ENCODE data around the gene DRG1. TPM values are rescaled to one million over a fixed set of nuclear protein-coding genes. Genes with fewer than 3 reads are reported as not detected.

DRG1 gene
- total and polyA plus RNA-seq, 2 donors (not counting 1 experiment from before 2014, with no cell fraction given): 33.9 to 58.9 TPM

DNA sequence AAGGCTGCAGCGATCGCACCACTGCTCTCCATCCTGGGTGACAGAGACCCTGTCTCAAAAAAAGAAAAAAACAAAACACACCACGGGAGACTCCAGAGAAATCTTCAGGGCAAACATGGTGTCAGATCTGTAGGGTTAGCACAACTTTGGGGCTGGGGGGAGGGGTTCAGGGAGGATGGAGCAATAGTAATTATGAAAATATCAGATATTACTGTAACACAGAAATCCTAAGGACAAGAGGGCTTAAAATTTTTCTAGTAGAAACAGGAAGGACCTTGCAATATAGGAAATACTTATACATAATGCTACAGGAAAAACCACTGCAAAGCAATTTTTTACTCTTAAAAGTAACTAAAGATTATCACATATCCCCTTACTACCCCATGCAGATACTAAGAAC lies 76.4 kb downstream of the DRG1 start:
- Histone ChIP-seq H3K36me3 (replicated peaks in 1 of 2; ENCODE audit: control extremely low read depth in 1 of 2, control insufficient read depth in 1 of 2, extremely low read depth in 1 of 2, insufficient read depth in 2 of 2, low read length in 1 of 2) (peaks cover 2 to 32% of the 10 kb centered on the region in 2 experiments), H3K9me3 (ENCODE audit: control extremely low read depth in 1 of 3, control insufficient read depth in 2 of 3, insufficient read depth in 1 of 3, low read length in 2 of 3) (no peaks in the 10 kb centered on the region), H3K27ac (ENCODE audit: low read length in 2 of 2) (no peak overlapping the region), H3K4me3 (ENCODE audit: control extremely low read depth in 1 of 5, extremely low read depth in 1 of 5, insufficient read depth in 1 of 5, low read depth in 2 of 5, low read length in 4 of 5) (no peak overlapping the region), H3K27me3 (replicated peaks in 1 of 4; ENCODE audit: control extremely low read depth in 1 of 4, control insufficient read depth in 3 of 4, insufficient read depth in 4 of 4, low read length in 3 of 4) (no peaks in the 10 kb centered on the region), H2AFZ (ENCODE audit: insufficient read depth, low read depth, low read length, poor library complexity, severe bottlenecking) (no peak overlapping the region), H3K4me2 (replicated peaks; ENCODE audit: low read depth, low read length, poor library complexity, severe bottlenecking) (no peak overlapping the region), H4K20me1 (ENCODE audit: control insufficient read depth, insufficient read depth, low read length, poor library complexity, severe bottlenecking) (peaks cover 28% of the 10 kb centered on the region), H3K79me2 (ENCODE audit: control insufficient read depth, insufficient read depth, low read length) (peaks cover 97% of the 10 kb centered on the region), H3K9ac (ENCODE audit: low read length) (no peak overlapping the region), H3K4me1 (ENCODE audit: control insufficient read depth in 2 of 2, insufficient read depth in 2 of 2, low read length in 2 of 2) (peaks cover 13 to 17% of the 10 kb centered on the region in 2 donors)
- H3K4me3 Mint-ChIP-seq: no peak overlapping the region
- H3K27me3 Mint-ChIP-seq: no peaks in the 10 kb centered on the region
- no peak overlapping the region for H3K27ac Mint-ChIP-seq
- ATAC-seq (ENCODE audit: low read depth) (no peak), DNase-seq (no peak)
- H3K9me3 Mint-ChIP-seq (ENCODE audit: insufficient read depth): no peaks in the 10 kb centered on the region
- intact Hi-C loops (cut with micrococcal nuclease): loop anchor here (2.0 to 10.0 kb wide), 2 partner anchors 21 to 49 kb away; partner anchors contain the start of gene SFI1
- ChIA-PET CTCF (interaction anchor here (1.6 kb wide), 1 partner anchor 13 kb away, joined by 4 read pairs; no protein-coding TSS in a partner anchor), POLR2A (no interaction called here)
- peaks cover 21% of the 10 kb centered on the region for H3K4me1 Mint-ChIP-seq
- TF ChIP-seq EZH2 (IDR thresholded peaks at IDR 0.05; ENCODE audit: borderline replicate concordance, insufficient read depth, low read depth, low read length, poor library complexity, severe bottlenecking): no peak
- TF ChIP-seq, protein P1, sequence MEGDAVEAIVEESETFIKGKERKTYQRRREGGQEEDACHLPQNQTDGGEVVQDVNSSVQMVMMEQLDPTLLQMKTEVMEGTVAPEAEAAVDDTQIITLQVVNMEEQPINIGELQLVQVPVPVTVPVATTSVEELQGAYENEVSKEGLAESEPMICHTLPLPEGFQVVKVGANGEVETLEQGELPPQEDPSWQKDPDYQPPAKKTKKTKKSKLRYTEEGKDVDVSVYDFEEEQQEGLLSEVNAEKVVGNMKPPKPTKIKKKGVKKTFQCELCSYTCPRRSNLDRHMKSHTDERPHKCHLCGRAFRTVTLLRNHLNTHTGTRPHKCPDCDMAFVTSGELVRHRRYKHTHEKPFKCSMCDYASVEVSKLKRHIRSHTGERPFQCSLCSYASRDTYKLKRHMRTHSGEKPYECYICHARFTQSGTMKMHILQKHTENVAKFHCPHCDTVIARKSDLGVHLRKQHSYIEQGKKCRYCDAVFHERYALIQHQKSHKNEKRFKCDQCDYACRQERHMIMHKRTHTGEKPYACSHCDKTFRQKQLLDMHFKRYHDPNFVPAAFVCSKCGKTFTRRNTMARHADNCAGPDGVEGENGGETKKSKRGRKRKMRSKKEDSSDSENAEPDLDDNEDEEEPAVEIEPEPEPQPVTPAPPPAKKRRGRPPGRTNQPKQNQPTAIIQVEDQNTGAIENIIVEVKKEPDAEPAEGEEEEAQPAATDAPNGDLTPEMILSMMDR (IDR thresholded peaks at IDR 0.05): no peak
- WGBS (ENCODE audit: insufficient coverage): no CpG with 5 or more reads among the region's 3 CpGs

DNA sequence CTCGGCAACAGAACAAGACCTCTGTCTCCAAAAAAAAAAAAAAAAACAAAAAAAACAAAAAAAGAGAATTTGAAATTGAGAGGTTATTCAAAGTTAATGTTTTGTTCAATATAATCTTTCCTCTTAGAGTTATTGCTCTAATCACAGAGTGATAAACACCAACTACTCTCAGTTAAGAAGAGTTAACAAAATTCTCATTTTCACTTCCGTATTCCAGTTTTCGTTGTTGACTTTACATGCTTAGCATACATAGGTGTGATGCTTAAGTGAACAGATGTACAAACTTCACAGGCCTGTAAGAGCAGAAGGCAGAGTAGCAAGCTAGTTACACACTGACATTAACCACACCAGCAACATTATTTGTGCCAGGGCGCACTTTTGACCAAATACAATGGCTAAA lies 77.9 kb downstream of the DRG1 start:
- POLR2A ChIA-PET: interaction anchor here (0.6 to 1.6 kb wide), 3 partner anchors 11 to 470 kb away, joined by 3 to 9 read pairs (median 5); no protein-coding TSS in a partner anchor
- H3K9me3 ChIP-seq (ENCODE audit: control extremely low read depth in 1 of 3, control insufficient read depth in 2 of 3, insufficient read depth in 1 of 3, low read length in 2 of 3): no peaks in the 10 kb centered on the region
- DNase-seq: peak; percentile 64
- CTCF ChIA-PET: interaction anchor here (0.6 to 2.0 kb wide), 7 partner anchors 11 to 315 kb away, joined by 3 to 8 read pairs (median 3); no protein-coding TSS in a partner anchor
- ATAC-seq (ENCODE audit: low read depth): peak; percentile 90
- H3K27me3 Mint-ChIP-seq: no peaks in the 10 kb centered on the region
- WGBS (ENCODE audit: insufficient coverage): no CpG with 5 or more reads among the region's 4 CpGs
- peak overlapping the region; percentile 17 to 52 for H3K27ac ChIP-seq (ENCODE audit: low read length in 2 of 2)
- peak overlapping the region; percentile 37 for H3K4me2 ChIP-seq (replicated peaks; ENCODE audit: low read depth, low read length, poor library complexity, severe bottlenecking)
- no peak overlapping the region for H3K4me3 ChIP-seq (ENCODE audit: control extremely low read depth in 1 of 5, extremely low read depth in 1 of 5, insufficient read depth in 1 of 5, low read depth in 2 of 5, low read length in 4 of 5)
- no peaks in the 10 kb centered on the region for H3K27me3 ChIP-seq (replicated peaks in 1 of 4; ENCODE audit: control extremely low read depth in 1 of 4, control insufficient read depth in 3 of 4, insufficient read depth in 4 of 4, low read length in 3 of 4)
- intact Hi-C loops (cut with micrococcal nuclease): loop anchor here (1.0 to 10.0 kb wide), 3 partner anchors 12 to 47 kb away; partner anchors contain the start of genes EIF4ENIF1 and SFI1
- peaks cover 33% of the 10 kb centered on the region for H4K20me1 ChIP-seq (ENCODE audit: control insufficient read depth, insufficient read depth, low read length, poor library complexity, severe bottlenecking)
- H2AFZ ChIP-seq (ENCODE audit: insufficient read depth, low read depth, low read length, poor library complexity, severe bottlenecking): peak overlapping the region; percentile 24
- H3K9ac ChIP-seq (ENCODE audit: low read length): no peak overlapping the region
- TF ChIP-seq, protein P1 (IDR thresholded peaks at IDR 0.05): no peak
- no peak for TF ChIP-seq EZH2 (IDR thresholded peaks at IDR 0.05; ENCODE audit: borderline replicate concordance, insufficient read depth, low read depth, low read length, poor library complexity, severe bottlenecking)
- H3K27ac Mint-ChIP-seq: peak overlapping the region; percentile 79
- H3K9me3 Mint-ChIP-seq (ENCODE audit: insufficient read depth): no peaks in the 10 kb centered on the region
- H3K4me1 Mint-ChIP-seq: peaks cover 19% of the 10 kb centered on the region
- peaks cover 2 to 35% of the 10 kb centered on the region in 2 experiments for H3K36me3 ChIP-seq (replicated peaks in 1 of 2; ENCODE audit: control extremely low read depth in 1 of 2, control insufficient read depth in 1 of 2, extremely low read depth in 1 of 2, insufficient read depth in 2 of 2, low read length in 1 of 2)
- peaks cover 97% of the 10 kb centered on the region for H3K79me2 ChIP-seq (ENCODE audit: control insufficient read depth, insufficient read depth, low read length)
- peak overlapping the region; percentile 44 for H3K4me3 Mint-ChIP-seq
- H3K4me1 ChIP-seq (ENCODE audit: control insufficient read depth in 2 of 2, insufficient read depth in 2 of 2, low read length in 2 of 2): peaks cover 13 to 17% of the 10 kb centered on the region in 2 donors
